ENCODE data around the gene CERS4. TPM values are rescaled to one million over a fixed set of nuclear protein-coding genes. Genes with fewer than 3 reads are reported as not detected.

The CERS4 gene
- total and polyA plus RNA-seq, 10 of the 15 experiments (the other 5 are each of a cell fraction or from before 2014, with no cell fraction given), result 0.34 to 62.1 (median 20.7) TPM

DNA sequence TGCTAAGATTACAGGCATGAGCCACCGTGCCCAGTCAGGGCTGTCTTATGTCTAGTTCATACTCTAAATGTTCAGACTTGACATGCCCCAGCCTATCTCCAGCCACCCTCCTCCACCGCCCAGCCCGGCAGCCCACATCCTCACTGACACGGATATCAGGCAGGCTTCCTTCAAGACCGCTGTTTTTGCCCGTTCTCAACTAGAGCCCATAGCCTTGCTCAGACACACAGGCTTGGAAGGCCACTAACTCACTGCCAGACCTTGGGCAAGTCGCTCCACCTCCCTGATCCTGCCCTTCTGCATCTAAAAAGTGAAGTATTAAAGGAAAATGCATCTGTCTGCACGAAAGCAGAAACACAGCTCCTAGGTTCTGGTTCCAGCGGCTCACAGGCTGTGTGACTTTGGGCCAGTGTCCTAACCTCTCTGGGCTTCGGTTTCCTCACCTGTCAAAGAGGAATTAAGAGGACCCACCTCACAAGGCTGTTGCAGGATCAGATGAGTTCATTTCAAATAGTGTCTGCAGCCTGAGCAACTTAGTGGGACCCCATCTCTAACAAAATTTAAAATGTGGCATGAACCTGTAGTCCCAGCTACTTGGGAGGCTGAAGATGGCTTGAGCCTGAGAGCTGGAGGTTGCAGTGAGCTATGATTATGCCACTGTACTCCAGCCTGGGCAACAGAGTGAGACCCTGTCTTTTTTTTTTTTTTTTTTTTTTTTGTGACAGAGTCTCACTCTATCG is 14.5 kb upstream of the CERS4 start (continued):
- TF ChIP-seq KDM1A (IDR thresholded peaks at IDR 0.05; ENCODE audit: borderline replicate concordance) (0 out of 2 replicates have a peak, but pooled peaks have one; percentile 39), POLR2A (IDR thresholded peaks at IDR 0.05; ENCODE audit: low read depth, low read length) (no peak), BHLHE40 (IDR thresholded peaks at IDR 0.05; ENCODE audit: borderline replicate concordance in 1 of 2, low read depth in 2 of 2, low read length in 1 of 2) (0 out of 4 replicates have a peak, but pooled peaks of 1 of the 2 experiments have one; percentile 16), SMARCA5 (IDR thresholded peaks at IDR 0.05) (peak; percentile 99), ZNF207 (IDR thresholded peaks at IDR 0.05; ENCODE audit: borderline replicate concordance) (peak; percentile 71; the same call in 1 of the 2 replicates), ETV6 (conservative IDR thresholded peaks at IDR 0.05 in 1 of 2, IDR thresholded peaks at IDR 0.05 in 1 of 2; ENCODE audit: borderline replicate concordance in 1 of 2, low read depth in 1 of 2) (no peak), HDGF (IDR thresholded peaks at IDR 0.05) (peak; percentile 34), TCF7 (IDR thresholded peaks at IDR 0.05; ENCODE audit: borderline replicate concordance) (no peak)

DNA sequence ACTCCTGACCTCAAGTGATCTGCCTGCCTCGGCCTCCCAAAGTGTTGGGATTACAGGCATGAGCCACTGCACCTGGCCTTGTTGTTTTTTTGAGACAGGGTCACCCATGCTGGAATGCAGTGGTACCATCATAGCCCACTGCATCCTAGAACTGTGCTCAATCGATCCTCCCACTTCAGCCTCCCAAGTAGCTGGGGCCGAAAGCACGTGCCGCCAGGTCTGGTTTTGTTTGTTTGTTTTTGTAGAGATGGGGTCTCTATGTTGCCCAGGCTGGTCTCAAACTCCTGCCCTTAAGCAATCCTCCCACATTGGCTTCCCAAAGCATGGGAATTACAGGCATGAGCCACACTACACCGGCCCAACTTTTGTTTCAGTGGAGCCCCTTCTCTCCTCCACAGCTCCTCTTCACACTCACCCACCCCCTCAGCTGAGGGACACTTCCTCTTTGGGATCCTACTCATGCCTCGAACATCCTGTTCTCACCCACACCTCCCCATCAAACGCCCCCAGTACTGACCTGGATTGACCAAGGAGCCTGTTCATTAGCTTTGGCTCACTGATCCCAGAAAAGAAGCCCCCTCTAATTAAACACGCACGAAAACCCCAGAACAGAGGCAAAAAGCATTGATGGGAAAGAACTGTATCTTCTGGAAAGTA is 12.8 kb upstream of the CERS4 start:
- peaks cover 36% of the 10 kb centered on the region for H3K4me1 ChIP-seq (ENCODE audit: control insufficient read depth, insufficient read depth, low read length)
- no peaks in the 10 kb centered on the region for H3K9me3 ChIP-seq (replicated peaks; ENCODE audit: control insufficient read depth, insufficient read depth, low read length)
- peak; percentile 35 for ATAC-seq
- peak; percentile 66 for DNase-seq (ENCODE audit: low read depth, low spot score)
- SMC1A ChIA-PET (ENCODE audit: uncharacterized antibody, unreplicated experiment), result interaction anchor here (1.0 to 8.4 kb wide), 7 partner anchors 10 to 851 kb away, joined by 3 to 83 read pairs (median 3); partner anchors contain the start of gene CERS4
- H3K4me2 ChIP-seq (ENCODE audit: control insufficient read depth, insufficient read depth), result peak overlapping the region; percentile 35; the same call in 1 of the 2 replicates
- no peaks in the 10 kb centered on the region for H3K36me3 ChIP-seq (ENCODE audit: control insufficient read depth in 2 of 2, insufficient read depth in 2 of 2, low read length in 1 of 2)
- H2AFZ ChIP-seq (ENCODE audit: control insufficient read depth, low read depth, low read length), result peak overlapping the region; percentile 70
- WGBS (ENCODE audit: insufficient coverage, insufficient replicate concordance, low lambda C conversion rate, missing lambda C conversion rate), result 31% methylated on average over 10 of the region's 10 CpGs
- intact Hi-C loops (cut with micrococcal nuclease; ENCODE audit: unreplicated experiment), result loop anchor here (10.0 kb wide), 1 partner anchor 492 kb away; the partner anchor contains the start of gene FCER2
- RAD21 ChIA-PET (ENCODE audit: unreplicated experiment), result interaction anchor here (0.6 to 8.5 kb wide), 7 partner anchors 12 to 417 kb away, joined by 3 to 100 read pairs (median 4); partner anchors contain the start of gene CERS4
- CTCF ChIA-PET, result interaction anchor here (0.6 to 6.2 kb wide), 6 partner anchors 8 to 252 kb away, joined by 3 to 52 read pairs (median 4); partner anchors contain the start of gene CERS4
- in situ Hi-C loops (cut with MboI), result no loop called here
- H3K27ac ChIP-seq (ENCODE audit: control insufficient read depth, insufficient read depth), result peak overlapping the region; percentile 97
- H3K79me2 ChIP-seq (ENCODE audit: control insufficient read depth, insufficient read depth, low read length), result no peaks in the 10 kb centered on the region
- H3K27me3 ChIP-seq (replicated peaks in 1 of 2; ENCODE audit: control insufficient read depth in 2 of 2, insufficient read depth in 2 of 2, low read length in 1 of 2), result no peaks in the 10 kb centered on the region
- H3K4me3 ChIP-seq, result no peak overlapping the region
- POLR2A ChIA-PET, result interaction anchor here (0.5 to 8.9 kb wide), 6 partner anchors 11 to 1594 kb away, joined by 3 to 111 read pairs (median 4); partner anchors contain the start of gene CERS4
- no peaks in the 10 kb centered on the region for H4K20me1 ChIP-seq (ENCODE audit: control insufficient read depth, insufficient read depth)
- BruUV-seq (replicated peaks), result no TSS peak
- peak; percentile 52 for FAIRE-seq
- no peak overlapping the region for H3K9ac ChIP-seq (ENCODE audit: control insufficient read depth, insufficient read depth, low read length)
- TF ChIP-seq ATF3 (IDR thresholded peaks at IDR 0.05; ENCODE audit: borderline replicate concordance, extremely low read depth, low read depth, low read length), result no peak
- TF ChIP-seq SRF (IDR thresholded peaks at IDR 0.05; ENCODE audit: low read depth in 2 of 2, low read length in 2 of 2), result 0 out of 4 replicates have a peak, but pooled peaks of 1 of the 2 experiments have one; percentile 18
- TF ChIP-seq RUNX3 (IDR thresholded peaks at IDR 0.05; ENCODE audit: low read length), result peak; percentile 65
- TF ChIP-seq ZNF687 (IDR thresholded peaks at IDR 0.05), result peak; percentile 79; the same call in 1 of the 2 replicates
- no peak for TF ChIP-seq TCF7 (IDR thresholded peaks at IDR 0.05; ENCODE audit: borderline replicate concordance)
- no peak for TF ChIP-seq SREBF1 (IDR thresholded peaks at IDR 0.05; ENCODE audit: low read length)
- no peak for TF ChIP-seq KLF5 (IDR thresholded peaks at IDR 0.05; ENCODE audit: partially characterized antibody)
- 0 out of 2 replicates have a peak, but pooled peaks have one; percentile 50 for TF ChIP-seq ZNF217 (IDR thresholded peaks at IDR 0.05)
- TF ChIP-seq ZNF622 (IDR thresholded peaks at IDR 0.05), result no peak
- no peak for TF ChIP-seq KAT2A (conservative IDR thresholded peaks at IDR 0.05; ENCODE audit: control insufficient read depth, low read depth, low read length)
